Germinal center (tissue), 1 donor: ENCODE results near the gene RARB.

Experiments used
- DNase-seq: peaks from one replicate; pipeline ENCODE4 v3.0.0; 2012; ENCODE audit warnings: mixed read lengths, low spot score

Gene RARB

DNA sequence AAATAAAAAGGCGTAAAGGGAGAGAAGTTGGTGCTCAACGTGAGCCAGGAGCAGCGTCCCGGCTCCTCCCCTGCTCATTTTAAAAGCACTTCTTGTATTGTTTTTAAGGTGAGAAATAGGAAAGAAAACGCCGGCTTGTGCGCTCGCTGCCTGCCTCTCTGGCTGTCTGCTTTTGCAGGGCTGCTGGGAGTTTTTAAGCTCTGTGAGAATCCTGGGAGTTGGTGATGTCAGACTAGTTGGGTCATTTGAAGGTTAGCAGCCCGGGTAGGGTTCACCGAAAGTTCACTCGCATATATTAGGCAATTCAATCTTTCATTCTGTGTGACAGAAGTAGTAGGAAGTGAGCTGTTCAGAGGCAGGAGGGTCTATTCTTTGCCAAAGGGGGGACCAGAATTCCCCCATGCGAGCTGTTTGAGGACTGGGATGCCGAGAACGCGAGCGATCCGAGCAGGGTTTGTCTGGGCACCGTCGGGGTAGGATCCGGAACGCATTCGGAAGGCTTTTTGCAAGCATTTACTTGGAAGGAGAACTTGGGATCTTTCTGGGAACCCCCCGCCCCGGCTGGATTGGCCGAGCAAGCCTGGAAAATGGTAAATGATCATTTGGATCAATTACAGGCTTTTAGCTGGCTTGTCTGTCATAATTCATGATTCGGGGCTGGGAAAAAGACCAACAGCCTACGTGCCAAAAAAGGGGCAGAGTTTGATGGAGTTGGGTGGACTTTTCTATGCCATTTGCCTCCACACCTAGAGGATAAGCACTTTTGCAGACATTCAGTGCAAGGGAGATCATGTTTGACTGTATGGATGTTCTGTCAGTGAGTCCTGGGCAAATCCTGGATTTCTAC lies at the start of gene RARB:
TSS of gene RARB (plus strand) at position 322 of the 847 bp plus-strand sequence. CDS start at position 791, 469 bp downstream.
- no peak for DNase-seq

DNA sequence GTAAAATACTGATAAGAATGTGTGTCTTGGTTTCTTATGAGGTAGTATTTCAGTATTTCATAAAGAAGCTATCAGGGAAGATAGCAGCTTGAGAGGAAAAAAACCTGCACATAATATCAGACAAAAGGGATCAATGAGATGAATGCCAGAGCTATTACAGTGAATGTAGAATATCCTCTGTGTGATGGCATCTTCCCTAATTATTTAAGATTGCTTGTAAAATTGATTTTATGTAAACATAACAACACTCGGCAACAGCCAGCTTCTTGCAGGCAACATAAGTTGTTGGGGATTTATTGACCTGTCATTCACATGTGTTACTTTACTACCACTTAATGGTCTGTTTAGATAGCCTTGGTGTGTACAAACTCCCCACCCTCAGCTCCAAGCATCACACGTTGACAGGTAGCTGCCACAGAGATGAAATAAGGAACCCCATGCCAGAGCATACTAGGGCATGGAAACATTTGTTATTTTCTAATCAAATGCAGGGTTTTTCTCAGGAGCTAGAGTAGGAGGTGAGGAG lies 49.2 kb upstream of the RARB start:
- no peak for DNase-seq

DNA sequence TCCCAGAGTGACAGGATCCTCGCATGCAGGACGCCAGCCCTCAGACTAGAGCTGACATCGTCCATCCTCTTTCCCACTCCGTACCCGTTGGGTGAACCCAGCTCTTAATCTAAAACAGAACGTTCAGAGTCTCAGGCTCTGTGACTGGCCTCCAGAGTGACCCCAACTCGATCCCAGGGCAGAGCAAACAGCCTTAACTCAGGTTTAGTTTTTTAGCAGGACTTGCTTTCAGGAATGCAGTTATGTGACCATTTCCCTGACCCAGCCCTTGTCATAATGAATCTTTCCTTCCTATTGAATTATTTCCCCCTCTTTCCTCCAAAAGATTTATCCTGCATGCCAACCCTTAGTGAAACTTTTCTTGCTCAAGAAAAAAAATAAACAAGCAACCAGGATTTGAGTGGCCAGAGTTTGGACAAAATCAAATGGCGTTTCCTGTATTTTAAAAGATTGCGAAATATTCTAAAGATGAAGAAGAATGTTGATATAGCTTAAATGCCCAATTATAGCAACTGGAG lies 47.8 kb upstream of the RARB start:
- DNase-seq, result no peak

DNA sequence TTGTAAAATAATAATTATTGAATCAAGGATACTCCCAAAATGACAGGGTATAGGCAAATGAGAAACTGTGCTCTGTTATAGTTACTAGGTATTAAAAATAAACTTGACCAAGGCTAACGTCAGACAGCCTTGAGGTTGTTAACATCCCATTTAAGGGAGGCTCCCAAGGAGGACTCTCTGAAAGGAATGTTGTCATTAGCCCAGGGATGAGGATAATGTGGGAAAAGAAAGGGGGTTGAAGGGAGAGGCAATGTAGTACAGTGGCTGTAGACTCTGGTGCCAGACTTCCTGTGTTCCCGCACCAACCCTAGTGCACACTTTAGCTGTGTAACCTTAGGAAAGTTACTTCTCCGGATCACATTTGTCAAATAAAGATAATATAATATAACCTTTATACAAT lies 47.0 kb upstream of the RARB start:
- no peak for DNase-seq

DNA sequence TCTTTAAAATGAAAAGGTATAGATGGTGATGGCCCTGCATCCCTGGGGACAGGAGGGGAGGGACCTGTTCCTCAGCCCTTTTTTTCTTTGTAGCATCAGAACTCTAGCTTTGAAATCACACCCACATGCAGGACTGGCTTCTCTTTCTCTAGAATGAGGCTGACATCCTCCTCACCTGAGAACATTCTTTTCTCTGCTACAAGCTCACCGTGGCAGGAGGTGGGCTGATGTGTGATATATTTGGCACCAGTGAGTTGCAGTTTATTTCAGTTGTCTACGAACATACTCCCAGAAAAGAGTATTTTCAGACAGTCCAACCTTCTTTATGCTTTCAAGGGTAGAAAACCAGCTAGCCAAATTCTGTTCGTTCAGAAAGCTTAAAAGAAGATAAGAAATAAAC lies 43.6 kb upstream of the RARB start:
- DNase-seq, result no peak

DNA sequence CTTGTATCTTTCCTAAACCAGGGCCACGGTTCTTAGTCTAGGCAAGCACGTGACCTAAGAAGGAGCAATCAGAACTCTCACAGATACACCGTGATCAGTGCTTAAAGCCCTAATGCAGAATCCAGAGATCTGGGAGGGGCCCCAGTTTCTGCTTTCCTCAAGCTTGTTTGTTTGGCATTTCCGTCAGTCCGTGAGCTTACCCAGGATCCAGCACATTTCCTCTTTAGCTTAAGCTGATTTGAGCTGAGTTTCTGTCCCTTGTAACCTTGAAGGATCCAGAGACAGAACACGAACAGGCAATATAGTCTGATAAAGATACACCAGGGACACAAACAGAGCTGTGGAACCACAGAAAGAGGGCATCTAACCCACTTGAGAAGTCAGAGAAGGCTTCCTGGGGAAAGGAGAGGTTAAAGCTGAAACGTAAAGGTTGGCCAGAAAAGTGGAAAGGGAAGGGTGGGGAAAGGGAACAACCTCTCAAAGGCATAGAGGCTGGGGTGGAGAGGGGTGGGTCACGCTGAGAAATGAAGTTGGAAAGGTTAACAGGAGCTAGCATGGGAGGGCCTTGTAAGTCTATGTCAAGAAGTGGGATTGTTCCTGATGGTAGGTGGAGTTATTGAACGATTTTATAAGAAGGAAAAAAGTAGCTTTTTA lies 42.1 kb upstream of the RARB start:
- DNase-seq, result no peak

DNA sequence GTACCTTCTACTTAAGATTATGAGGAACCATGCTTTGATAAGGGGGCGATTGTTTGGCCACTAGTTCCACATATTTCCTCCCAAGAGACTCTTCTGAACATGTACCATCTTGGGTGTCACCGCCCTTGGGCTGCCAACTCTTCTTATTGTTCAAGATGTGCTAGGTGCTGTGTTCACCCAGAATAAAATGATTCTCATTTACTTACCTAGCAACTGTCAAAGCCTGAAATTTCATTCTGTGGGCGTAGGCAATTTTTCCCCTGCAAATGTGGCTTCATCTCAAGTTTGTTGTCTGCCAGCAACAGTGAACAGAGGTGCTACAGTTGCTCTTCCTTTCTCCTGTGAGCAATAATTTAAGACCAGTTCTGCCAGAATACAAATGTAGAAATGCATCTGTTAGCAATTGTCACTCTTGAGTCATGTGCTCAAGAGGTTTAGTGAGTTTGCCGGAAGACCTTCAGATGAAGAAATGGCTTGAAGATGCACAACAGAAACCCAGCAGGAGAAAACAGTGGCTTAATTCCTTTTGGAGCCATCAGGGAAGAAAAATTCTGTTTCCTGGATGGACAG lies 41.3 kb upstream of the RARB start:
- DNase-seq, result no peak

DNA sequence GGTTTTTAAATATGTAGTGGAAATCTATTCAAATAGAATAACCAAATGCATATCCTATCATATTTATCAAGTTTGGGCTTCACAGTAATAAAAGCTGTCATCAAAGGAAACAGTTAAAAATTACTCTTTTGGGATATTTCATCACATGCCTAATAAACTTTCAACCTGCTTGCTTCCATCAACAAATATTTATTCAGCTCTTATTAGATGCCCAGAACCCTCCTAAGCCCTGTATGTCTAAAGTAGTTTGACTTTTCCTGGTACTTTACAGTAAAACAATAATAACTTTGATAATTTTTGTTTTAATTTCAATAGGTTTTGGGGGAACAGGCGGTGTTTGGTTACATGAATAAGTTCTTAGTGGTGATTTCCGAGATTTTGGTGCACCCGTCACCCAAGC lies 37.5 kb upstream of the RARB start:
- no peak for DNase-seq

DNA sequence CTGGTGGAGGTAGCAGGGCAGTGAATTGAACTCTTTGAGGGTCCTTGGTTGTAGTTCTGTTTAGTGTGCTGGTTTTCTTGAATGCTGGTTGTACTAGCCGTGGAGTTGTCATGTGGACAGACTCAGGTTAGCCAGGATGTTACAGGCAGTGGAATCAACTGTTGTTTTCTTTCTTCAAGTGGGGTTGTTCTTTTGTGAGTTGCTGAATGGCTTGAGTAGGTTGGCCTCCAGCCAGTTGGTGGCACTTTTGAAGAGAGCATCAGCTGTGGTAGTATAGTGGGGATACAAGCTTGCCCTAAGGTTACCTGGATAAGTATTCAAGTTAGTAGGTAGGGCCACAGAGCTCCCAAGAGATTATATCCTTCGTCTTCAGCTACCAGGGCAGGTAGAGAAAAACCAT lies 31.8 kb upstream of the RARB start:
- no peak for DNase-seq

DNA sequence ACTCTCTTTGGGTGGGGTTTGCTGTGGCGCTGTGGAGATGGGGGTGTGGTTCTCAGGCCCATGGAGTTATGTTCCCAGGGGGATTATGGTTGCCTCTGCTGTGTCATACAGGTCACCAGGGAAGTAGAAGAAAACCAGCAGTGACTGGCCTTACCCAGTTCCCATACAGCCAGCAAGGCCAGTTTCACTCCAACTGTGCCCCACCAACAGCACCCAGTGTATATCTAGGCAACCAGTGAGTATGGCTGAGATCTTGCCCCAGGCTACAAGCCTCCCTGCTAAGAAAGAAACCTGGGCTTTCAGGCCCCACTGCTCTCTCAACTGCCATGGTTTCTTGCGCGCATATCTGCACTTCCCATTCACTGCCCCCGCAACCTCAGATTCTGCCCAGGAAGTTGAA lies 31.4 kb upstream of the RARB start:
- DNase-seq, result no peak

DNA sequence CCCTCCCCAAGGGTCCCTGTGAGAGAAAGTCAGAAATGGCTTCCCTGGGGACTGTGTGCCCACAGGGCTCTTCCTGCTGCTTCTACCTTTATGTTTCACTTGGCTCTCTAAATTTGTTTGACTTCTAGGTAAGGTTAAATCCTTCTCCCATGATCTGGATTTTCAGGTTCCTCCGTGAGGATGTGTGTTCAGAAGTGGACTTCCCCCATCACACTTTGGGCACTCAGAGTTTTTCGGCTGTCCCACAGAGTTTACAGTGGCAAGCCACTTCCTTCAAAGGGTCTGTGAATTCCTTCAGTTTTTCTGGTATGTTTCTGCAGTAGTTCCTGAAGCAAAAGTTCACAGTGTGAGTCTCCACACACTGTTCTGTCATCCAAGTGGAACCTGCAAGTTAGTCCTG lies 30.9 kb upstream of the RARB start:
- no peak for DNase-seq

DNA sequence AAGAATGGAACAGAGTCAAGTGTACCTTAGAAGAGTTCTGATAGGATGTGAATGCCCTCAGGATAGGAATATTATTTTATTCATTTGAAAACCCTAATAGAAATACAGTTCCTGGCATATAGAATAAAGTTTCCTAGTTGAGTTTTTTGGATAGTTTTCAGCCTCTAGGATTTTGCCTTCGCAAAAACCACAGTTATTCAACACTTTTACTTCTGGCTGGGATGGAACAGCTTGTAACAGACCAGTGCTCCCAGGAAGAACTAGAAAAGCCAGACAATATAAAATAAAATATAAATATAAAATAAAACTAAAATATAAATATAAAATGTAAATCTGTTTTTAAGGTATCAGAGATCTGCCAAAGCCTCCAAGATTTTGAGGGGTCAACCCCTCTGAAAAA lies 27.5 kb upstream of the RARB start:
- DNase-seq, result no peak

DNA sequence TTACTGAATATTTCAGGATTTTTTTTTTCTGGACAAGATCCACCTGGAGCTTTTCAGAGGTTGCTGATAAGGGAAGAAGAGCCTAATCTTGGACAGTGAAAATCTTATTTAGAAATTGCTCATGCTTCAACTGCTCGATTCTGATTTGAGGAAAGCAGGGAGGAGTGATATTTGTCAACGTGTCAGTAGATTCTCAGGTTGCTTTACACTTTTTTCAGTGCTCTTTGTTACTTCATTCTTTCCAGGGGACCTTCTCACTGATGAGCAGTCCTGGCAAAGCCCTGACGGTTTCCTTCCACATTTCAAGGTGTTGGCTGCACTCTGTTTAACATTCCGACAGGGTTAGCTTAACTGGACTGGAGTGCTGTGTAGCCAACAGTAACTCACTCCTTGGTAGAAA lies 24.1 kb upstream of the RARB start:
- DNase-seq, result no peak

DNA sequence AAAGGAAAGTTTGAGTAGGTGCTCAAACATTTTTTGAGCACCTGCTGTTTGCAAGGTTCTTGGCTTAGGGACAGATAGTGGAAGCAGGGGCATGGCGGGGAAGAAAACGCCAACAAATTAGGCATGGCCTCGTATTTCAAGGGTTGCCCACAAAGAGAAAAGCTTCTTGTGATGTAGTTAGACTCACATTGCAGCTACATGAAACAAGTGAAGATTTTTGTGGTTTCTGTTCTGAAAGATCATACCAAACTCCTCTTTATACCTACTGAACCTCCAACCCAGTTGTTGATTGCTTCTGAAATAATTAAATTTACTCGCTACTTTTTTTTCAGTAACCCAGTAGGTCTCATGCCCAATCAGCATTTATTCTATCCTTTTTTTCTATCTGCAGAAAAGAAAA lies 23.5 kb upstream of the RARB start:
- no peak for DNase-seq

DNA sequence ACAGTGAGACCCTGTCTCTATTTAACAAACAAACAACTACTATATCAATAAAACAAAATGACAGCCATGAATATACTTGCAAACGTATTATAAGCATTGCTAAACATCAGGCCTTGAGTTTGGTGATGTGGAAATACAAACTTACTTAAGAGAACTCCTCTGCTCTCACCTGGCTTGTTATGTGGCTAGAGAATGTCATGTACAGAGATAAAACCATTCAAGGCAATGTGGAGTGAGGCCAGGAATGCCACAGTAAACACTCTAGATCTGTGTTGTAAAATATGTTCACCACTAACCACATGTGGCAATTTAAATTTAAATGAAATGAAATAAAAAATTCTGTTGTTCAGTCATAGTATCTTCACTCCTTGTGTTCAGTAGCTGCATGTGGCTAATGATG lies 22.7 kb upstream of the RARB start:
- no peak for DNase-seq

DNA sequence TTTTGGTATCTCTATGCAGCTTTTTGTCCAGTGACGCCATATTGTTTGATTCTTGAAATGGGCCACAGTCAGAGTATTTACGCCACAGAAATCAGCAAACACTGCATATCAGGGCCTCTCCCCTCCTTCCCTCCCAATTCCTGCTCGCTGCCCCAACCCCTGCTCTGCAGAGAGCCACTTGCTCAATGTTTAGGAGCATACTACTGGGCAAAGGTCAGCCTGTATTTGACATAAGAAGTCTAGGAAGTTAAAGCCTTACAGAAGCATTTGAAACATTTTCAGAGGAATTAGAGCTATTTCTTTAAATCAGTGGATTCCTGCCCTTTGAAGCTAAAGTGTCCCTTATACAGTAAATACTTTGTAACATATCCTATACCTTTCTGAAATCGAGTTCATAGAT lies 17.4 kb upstream of the RARB start:
- no peak for DNase-seq

DNA sequence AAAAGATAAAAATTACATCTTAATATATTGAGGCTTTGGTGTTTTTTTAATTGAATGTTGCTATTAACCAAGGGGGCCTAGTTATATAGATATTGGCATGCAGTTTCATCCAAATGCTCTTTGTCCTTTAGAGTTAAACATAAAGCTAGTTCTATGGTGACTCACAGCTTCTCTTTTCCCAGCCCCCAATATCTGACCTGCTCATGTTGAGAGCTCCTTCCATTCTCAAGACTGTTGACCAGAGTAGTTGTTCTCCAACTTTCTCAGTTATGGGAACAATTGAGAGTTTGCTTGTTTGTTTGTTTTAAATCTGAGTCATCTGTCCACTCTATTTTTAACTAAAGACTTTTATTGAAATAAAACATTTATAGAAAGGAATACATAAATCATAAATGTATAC lies 15.8 kb upstream of the RARB start:
- DNase-seq, result no peak

DNA sequence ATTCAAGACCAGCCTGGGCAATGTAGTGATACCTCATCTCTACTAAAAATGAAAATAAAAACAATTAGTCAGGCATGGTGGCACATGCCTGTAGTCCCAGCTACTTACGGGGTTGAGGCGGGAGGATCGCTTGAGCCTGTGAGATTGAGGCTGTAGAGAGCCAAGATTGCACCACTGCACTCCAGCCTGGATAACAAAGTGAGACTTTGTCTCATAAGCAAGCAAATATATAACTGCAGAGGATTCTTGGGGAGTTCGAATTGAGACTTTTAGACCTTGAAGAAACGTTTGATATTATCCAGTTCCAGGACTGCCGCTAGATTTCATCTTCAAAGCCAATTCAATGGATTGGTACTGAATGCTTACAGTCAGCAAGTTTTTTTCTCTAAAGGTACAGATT lies 11.9 kb upstream of the RARB start:
- DNase-seq, result no peak

DNA sequence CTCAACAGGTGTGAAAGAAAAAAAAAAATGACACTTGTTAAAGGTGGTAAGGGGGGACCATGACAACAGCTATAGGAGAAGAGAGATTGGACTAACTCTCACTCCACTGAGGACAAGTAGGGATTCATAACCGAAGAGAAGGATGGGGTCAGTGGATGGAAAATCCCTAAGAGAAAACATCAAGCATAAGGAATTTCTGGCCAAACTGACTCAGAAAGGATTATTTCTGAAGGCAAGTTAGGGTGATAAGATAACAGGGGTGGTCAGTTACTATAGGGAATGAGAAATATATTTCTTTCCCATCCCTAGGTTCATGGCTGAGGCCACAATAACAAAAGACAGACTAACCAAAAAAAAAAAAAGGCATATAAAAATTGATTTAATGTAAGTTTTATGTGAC lies 9.5 kb upstream of the RARB start:
- DNase-seq, result no peak

DNA sequence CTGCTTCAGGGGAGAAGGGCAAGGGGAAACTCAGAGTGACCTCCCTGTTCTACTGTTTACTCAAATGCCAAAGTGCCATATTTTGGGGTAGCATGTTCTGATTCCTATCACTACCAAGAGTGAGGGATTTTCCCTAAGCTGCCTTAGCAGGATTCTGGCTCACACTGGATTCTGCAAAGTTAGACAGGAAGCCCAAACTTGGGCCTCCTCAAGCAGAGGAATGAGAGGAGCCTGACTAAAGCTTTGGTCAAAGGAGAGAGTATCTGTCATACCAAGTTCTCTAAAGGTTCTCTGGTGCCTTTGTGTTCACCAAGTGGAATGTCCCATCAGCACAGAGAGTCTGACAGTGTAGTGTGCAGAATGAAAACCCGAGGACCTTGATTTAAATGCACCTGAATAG lies 8.8 kb upstream of the RARB start:
- DNase-seq, result no peak

DNA sequence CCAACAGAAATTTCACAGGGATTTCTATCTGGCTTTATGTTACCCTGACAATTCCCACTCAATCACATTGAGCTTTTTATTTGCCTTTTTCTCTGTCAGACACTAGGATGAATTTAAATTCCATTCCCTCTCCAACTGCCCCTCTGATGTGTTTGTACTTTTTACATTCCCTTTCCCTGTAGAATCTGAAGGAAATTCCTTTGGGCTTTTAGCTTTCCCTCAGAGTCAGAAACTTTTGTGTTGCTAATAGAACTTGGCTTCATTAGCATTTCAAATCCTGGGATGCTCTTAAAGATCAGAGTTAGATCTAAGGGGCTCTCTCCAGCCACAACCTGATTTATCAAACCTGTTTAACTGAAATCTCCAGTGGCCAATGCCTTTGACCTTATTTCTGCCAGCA lies 7.9 kb upstream of the RARB start:
- no peak for DNase-seq

DNA sequence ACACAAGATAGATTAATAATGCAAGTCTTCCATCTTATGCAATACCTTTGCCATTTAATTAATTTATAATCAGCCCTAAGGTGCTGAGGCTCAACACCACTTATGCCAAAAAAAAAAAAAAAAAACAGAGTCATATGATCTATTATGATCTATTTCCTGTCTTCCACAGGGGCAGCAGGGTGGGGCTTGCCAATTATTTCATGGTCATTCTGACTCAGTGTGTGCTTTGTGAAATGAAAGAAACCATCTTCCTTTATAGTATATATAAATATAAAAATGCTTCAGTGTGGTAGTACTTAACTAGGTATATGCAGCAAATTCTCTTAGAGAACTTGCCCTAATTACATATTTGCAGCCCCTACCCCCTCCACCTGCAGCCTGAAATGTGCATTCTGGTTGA lies 7.2 kb upstream of the RARB start:
- no peak for DNase-seq

DNA sequence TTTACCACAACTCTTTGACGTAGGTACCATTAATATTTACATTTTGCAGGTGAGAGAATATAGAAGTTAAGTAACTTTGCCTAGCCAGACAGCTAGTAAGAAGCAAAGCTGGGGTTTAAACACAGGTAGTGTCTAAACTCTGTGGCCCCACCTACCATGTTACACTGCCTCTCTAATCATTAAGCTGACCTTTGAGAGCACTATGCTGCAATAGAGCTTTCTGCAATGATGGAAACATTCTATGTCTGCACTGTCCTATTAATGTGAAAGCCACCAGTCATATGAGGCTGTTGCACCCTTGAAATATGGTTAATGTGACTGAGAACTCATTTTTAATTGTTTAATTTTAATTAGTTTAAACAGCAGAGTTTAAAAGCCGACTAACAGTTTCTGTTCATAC lies 6.3 kb upstream of the RARB start:
- no peak for DNase-seq
